ENCODE results near the gene PTTG1IP2. TPM values are rescaled to one million over a fixed set of nuclear protein-coding genes. Genes with fewer than 3 reads are reported as not detected.
A peak's percentile ranks its signal among the peaks of the same experiment; 100 is the strongest.

The PTTG1IP2 gene
- total and polyA plus RNA-seq, 10 of the 15 experiments (the other 5 are each of a cell fraction or from before 2014, with no cell fraction given): not detected

- no TSS peak for BruUV-seq (replicated peaks)
- Histone ChIP-seq H4K20me1 (ENCODE audit: control insufficient read depth, insufficient read depth) (no peaks in the 10 kb centered on the region), H3K9me3 (replicated peaks; ENCODE audit: control insufficient read depth, insufficient read depth, low read length) (no peaks in the 10 kb centered on the region; the same call in 2 of the 3 replicates), H3K9ac (ENCODE audit: control insufficient read depth, insufficient read depth, low read length) (no peak overlapping the region), H3K36me3 (ENCODE audit: control insufficient read depth in 2 of 2, insufficient read depth in 2 of 2, low read length in 1 of 2) (no peaks in the 10 kb centered on the region), H2AFZ (ENCODE audit: control insufficient read depth, low read depth, low read length) (no peak overlapping the region), H3K27ac (ENCODE audit: control insufficient read depth, insufficient read depth) (no peak overlapping the region), H3K4me3 (no peak overlapping the region), H3K4me1 (ENCODE audit: control insufficient read depth, insufficient read depth, low read length) (peaks cover 4% of the 10 kb centered on the region; the same call in 1 of the 2 replicates), H3K27me3 (replicated peaks in 1 of 2; ENCODE audit: control insufficient read depth in 2 of 2, insufficient read depth in 2 of 2, low read length in 1 of 2) (no peaks in the 10 kb centered on the region), H3K4me2 (ENCODE audit: control insufficient read depth, insufficient read depth) (no peak overlapping the region), H3K79me2 (ENCODE audit: control insufficient read depth, insufficient read depth, low read length) (no peaks in the 10 kb centered on the region)
- ChIA-PET SMC1A (ENCODE audit: uncharacterized antibody, unreplicated experiment) (interaction anchor here (0.6 to 1.4 kb wide), 3 partner anchors 12 to 1939 kb away, joined by 3 to 5 read pairs (median 4); no protein-coding TSS in a partner anchor), POLR2A (no interaction called here), CTCF (no interaction called here), RAD21 (ENCODE audit: unreplicated experiment) (no interaction called here)
- ATAC-seq: 0 out of 3 replicates have a peak, but pooled peaks have one; percentile 11
- TF ChIP-seq RFX5 (IDR thresholded peaks at IDR 0.05; ENCODE audit: low read depth, low read length): no peak
- TF ChIP-seq CEBPB (IDR thresholded peaks at IDR 0.05; ENCODE audit: borderline replicate concordance in 1 of 2, low read depth in 2 of 2, low read length in 2 of 2): no peak
- TF ChIP-seq MEF2B (IDR thresholded peaks at IDR 0.05; ENCODE audit: partially characterized antibody, poor library complexity, severe bottlenecking): no peak
- TF ChIP-seq TCF3 (IDR thresholded peaks at IDR 0.05; ENCODE audit: borderline replicate concordance, insufficient read depth, low read depth, low read length): no peak
- no peak for TF ChIP-seq ZNF687 (IDR thresholded peaks at IDR 0.05)
- no peak for TF ChIP-seq USF2 (IDR thresholded peaks at IDR 0.05; ENCODE audit: borderline replicate concordance, low read depth, low read length)
- TF ChIP-seq RB1 (IDR thresholded peaks at IDR 0.05; ENCODE audit: borderline replicate concordance): no peak
- TF ChIP-seq HCFC1 (IDR thresholded peaks at IDR 0.05; ENCODE audit: low read length): no peak
- no peak for TF ChIP-seq IRF4 (IDR thresholded peaks at IDR 0.05; ENCODE audit: low read depth, low read length)
- no peak for TF ChIP-seq RUNX3 (IDR thresholded peaks at IDR 0.05; ENCODE audit: low read length)
- TF ChIP-seq TBL1XR1 (IDR thresholded peaks at IDR 0.05; ENCODE audit: low read depth, low read length): no peak
- DNase-seq (ENCODE audit: low read depth, low spot score): no peak
- in situ Hi-C loops (cut with MboI) (no loop called here), intact Hi-C loops (cut with micrococcal nuclease; ENCODE audit: unreplicated experiment) (no loop called here)
- no peak for FAIRE-seq
- 0% methylated on average over 1 of the region's 1 CpG for WGBS (ENCODE audit: insufficient coverage, insufficient replicate concordance, low lambda C conversion rate, missing lambda C conversion rate)
These were observed 60.8 kb downstream of the PTTG1IP2 start for GRCh38 chr7:90530263-90530662.
